ENCODE data around the gene RTTN.
"Not testable (repeated sequence)": the region's sequence is repeated elsewhere in the genome, so short reads cannot be mapped to it uniquely, and the experiment has no call there.

RTTN gene, protein sequence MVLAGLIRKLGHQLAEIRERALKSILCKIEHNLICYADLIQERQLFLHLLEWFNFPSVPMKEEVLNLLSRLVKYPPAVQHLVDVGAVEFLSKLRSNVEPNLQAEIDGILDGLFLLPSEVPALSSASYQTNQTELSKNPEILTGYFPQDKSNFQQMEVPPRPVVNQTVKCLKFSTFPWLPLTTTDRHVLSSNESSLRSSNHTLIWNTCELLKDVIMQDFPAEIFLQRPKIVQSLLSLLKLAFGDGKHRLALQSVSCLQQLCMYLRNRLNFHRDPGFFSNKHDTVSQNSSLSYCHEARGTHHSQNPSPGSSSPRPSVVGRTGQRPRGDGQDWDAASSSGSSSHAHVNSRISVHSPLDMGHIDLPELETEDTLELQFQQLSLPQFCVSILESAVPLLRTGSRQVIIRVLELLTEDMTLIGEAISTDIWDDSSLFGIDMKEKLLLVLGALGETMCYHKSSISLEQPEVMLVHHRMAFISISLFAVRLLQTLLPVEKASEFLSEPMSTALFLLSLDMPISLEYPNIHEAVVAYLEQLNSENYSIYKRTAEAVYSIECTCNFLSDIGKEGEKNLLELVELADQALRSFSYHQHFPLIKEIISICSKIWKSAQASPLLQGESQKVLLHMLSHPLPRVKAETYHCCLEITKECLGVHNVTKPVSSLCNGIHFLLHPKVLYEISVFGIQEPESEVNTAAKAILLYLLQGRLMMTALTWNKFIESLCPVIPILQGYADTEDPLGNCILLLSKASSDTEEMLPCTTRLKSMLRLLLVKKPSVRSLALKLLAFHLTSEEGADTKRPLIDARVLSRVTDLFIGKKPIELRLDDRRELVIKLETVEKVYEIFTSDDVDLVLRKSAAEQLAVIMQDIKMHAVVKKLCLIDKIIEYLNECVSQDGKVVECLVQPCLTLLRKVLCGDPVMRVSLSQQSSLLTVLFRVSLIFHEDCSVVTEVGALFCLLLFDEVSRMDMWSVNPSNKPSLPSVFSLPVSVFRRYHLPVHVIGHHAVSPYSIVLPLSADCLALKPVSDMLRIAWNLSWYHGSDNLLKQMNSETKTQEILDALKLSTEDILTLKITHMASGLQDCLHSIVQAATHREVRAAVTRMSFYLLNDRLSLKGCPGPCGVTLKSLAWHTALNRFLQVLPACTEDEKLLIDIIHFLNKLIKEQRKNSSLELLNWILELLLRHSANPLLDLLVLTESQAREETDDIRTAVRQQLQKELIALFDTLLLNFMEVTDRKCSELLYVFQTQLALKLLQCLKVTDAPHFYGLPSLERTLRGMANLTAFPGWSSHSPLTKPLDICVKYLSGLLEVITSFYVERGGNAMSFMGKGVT (N-terminal part only)

DNA sequence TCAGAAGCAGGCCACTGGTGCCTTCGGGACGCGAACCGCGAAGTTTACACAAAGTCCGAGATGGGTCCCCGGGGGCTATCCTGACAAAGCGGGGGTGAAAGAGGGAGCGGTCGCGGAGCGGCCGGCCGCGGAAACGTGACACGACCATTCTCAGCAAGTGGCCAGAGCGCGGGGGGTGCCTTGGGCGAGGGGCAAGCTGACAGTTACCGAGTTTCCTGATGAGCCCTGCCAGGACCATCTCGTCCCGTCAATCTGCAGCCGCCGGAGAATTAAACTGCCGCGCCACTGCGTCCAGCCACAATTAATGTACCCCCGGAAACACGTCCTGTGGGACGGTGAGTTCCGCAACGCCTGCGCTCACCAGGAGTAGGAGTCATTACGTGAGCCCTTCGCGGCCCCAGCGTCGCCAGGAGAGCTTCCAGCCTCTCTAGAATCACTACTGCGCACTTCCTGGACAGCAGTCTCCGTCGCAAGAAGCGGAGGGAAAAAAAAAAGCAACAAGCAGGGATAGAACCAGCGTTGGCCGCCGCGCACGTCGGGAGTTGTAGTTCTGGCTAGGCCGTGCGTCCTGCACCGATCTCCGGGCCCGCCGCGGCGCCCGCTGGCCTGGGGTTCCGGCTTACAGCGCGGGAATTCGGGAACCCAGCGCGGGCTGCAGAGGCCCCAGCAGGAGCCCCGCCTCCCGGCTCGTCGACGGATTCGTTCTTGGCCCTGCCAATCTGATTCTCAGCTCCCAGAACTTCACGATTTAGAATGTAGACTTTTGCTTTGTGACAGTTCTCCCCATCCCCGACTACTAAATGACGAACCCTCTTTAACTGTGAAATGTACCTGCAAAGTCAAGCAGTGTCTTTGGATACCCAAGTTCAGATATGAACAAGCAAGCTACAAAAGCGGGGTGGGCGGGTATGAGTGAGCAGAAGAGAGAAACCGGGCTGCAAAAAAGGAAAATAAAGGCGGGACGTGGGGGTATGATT is at the start of gene RTTN:
Gene RTTN (minus strand): TSS at position 267 of the 977 bp plus-strand sequence. CDS start 29 bp downstream, at position 238.
- DNase-seq = peak; percentile 90

DNA sequence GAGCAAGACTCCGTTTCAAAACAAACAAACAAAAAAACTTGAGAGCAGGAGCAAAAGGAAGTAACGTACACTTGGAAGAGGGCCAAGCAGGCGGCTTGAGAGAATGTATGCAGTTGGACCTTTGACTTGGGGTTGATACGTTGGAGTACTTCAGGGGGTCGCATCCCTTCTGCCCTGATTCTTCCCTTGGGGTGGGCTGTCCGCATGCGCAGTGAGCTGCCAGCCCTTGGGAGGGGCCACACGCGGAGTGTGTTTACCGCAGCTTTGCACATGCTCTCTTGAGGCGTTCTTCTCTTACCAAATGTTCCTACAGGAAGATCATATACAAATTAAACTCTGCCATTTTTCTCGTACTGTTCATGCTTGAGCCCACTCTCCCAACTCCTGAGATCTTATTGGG is 45.3 kb upstream of the RTTN start:
- DNase-seq = no peak

DNA sequence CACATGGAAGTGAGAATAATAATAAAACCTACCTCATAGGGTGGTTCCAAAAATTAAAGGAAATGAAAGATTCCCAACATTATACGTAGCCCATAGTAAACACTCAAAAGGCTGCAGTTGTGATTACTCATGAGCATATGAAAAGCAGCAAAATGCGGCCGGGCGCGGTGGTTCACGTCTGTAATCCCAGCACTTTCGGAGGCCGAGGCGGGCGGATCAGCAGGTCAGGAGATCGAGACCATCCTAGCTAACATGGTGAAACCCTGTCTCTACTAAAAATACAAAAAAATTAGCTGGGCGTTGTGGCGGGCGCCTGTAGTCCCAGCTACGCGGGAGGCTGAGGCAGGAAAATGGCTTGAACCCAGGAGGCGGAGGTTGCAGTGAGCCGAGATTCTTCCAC is 44.4 kb upstream of the RTTN start:
- not testable (repeated sequence) for DNase-seq

DNA sequence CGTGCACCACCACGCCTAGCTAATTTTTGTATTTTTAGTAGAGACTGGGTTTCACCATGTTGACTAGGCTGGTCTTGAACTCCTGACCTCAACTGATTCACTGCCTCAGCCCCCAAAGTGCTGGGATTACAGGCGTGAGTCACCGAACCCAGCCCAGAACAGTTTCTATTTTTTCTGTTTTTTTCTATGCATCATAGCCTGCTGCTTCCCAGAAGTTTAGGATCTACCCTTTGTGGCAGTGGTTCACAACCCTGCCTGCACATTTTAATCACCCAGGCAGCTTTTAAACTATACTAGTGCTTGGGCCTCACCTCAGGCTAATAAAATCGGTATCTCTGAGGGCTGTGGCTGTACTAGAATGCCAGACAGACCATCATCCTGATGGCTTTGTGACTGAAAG is 43.6 kb upstream of the RTTN start:
- no peak for DNase-seq

DNA sequence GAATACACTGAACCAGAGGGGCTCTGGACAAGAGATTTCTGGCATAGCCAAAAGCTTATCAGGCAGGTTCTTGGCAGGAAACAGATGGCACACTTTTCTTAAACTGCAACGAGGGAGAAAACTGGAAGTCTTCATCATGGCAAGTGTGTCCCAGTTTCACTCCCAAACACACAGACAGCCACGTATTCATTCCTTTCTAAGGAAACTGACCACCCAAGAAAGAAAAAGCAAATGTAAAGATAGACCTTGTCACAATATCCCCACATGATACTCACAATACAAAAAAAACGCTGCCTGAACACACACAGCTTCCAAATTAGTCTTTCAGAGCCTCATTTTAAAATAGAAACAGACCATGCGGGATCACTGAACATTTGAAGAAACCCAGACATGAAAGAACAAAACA is 40.6 kb upstream of the RTTN start:
- DNase-seq = no peak

DNA sequence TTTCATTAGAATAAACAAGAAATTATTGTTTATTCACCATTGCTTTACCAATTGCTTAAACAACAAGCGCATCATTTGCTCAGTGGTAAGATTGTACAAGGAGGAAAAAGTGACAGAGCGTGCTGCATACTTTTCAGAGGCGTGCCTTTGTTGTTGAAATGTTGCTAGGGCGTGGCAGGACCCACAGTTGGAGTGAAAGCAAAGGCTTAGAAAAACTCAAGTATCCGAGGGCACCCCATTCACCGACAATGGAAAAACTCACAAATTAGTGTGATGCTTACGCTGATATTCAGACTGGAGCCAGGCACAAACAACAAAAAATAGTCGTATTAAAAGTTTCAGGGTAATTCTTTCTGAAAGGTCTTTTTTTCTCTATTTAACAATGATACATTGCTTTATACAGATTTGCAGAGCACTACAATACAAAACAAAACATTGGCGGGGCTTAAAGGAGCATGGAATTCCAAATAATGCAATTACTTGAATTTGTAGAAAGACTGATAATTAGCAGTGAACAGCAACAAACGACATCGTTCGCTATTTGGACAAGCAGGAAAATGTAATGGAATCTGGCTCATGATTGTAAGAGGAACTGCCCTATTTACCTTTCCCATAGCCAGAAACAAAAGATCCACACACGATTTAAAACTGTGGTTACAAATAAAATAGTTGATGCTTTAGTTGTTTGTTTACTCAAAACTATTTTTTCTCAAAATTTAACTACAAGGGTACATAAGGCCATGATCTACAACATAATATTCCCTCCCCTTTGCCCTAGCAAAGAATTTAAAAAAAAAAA is 37.8 kb upstream of the RTTN start:
- DNase-seq = no peak

DNA sequence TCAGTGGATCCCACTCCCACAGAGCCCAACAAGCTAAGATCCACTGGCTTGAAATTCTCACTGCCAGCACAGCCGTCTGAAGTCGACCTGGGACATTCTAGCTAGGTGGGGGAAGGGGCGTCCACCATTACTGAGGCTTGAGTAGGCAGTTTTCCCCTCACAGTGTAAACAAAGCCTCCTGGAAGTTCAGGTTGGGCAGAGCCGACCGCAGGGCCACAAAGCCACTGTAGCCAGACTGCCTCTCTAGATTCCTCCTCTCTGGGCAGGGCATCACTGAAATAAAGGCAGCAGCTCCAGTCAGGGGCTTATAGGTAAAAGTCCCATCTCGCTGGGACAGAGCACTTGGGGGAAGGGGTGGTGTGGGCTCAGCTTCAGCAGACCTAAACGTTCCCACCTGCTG is 31.4 kb upstream of the RTTN start:
- DNase-seq = not testable (repeated sequence)

DNA sequence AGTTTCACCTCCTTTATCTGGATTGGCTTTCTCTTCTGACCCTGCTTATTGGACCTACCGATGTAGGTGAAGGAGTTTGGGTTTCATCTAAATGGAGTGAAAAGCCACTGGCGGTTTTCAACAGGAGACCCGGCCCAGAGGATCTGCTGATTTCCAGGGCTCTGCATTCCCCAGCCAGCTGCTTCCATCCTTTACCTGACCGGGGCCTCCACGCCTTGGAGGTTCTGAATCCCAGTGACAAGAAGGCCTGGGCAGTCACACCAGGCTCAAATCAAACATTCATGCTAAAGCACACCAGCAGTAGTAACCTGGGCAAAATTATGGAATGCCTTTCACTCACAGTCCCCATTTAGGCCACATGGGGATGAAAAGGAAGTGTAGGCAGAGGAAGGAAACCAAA is 30.0 kb upstream of the RTTN start:
- no peak for DNase-seq

DNA sequence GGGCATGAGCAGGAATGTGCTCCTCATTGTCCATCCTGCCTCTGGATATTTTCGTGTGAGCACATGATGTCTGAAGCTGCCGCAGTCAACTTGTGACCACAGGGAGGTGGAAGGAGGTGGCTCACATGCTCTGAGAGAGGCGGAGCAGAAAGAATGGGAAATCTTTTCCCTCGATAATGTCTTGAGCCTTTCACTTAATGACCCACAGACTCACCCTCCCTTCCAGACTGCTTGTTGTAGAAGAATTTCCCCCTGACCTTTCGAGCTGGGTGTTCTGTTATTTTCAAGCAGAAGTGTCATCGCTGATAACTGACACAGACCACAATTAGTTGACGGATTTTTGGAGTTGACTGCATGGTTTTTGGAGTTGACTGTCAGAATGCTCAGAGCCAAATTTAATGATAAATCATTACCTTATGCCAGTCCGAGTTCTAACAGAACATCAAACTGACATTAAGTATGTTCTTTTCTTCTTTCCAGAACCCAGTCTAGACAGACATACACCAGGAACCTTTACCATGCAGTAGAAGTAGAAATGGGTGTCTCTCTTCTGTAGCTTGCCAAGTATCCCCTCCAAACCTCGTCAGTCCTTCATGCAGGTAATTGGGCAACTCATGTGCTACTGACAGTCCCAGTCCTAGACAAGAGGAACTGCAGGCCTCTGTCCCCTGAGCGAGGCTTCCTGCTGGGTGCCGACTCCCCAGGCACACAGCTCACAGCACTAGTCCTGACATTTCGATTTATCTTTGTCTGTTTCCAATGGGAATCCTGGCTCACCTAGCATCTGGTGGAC is 29.4 kb upstream of the RTTN start:
- no peak for DNase-seq

DNA sequence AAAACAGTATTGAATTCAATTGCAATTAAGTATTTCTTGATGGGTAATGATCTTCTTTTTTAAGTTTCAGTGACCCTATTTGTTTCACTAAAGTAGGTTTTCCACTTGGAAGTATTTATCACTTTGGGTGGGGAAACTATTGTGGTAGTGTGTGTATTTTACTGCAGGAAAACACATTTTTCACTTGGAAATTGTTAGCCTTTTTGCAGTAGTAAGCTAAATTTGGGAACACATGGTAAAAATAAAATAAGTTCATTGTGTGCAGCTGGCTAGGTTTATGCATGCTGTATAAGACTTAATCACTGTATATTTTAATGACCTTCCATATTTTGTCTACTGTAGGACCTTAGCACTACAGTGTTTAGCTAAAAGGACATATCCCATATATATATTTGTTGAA is 28.5 kb upstream of the RTTN start:
- DNase-seq = no peak

DNA sequence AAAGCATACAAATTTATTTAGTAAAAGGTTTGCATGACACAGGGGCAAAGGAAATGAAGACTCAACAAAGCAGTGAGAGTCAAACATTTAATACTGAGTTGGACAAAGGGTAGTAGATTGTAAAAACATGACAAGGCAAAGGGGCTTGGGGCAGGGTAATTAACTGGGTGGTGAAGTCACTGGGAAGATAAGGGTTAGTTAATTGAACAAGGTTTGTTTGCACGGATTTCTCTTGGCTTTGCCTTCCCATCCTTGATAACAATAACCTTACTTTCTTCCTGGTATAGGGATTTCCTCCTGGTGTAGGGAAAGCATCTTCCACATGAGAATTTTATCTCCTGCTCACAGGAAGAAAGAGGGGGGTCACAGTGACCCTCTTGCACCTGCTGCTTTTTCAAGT is 26.8 kb upstream of the RTTN start:
- DNase-seq = no peak

DNA sequence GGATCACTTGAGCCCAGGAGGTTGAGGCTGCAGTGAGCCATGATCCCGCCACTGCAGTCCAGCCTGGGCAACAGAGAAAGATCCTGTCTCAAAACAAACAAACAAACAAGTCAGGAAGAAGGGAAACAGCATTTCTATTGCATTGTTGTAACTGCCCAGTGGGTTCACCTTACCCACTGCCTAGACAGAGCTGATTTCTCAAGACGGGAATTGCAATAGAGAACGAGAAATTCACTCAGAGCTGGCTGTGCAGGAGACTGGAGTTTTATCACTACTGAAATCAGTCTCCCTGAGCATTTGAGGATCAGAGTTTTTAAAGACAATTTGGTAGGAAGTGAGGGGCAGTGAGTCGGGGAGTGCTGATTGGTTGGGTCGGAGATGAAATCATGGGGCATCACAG is 24.2 kb upstream of the RTTN start:
- no peak for DNase-seq

DNA sequence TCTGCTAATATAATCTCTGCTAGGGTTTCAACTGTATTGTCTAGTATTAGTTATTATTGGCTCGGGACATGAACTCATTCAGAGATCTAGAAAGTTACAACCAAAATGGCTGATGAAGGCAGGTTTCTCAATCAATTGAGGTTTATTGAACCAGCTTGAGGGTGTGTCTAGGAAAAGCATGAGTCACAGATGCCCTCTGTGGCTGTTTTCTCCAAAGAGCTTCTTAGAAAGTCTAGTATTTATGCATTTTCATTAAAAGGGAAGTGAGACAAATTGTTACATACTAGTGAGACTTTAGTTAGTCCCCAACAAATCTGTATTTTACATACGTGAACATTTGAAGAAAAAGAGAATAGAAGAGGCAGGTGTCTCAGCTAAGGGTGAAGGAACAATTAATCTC is 23.0 kb upstream of the RTTN start:
- DNase-seq = no peak

DNA sequence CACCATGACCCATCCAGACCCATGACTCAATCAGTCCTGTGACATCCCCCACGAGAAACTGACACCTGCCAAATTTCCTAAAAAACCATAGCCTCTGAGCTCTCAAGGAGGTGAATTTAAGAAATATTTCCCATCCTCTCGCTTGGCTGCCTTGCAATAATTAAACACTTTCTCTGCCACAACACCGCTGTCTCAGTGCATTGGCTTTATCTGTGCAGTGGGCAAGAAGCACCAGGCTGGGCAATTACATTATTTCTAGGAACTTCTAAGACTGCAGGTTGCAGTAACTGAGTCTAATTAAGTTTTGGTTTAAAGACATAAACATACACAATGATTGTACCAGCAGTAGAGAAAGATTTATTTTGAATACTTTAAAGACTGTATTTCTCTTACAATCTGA is 22.0 kb upstream of the RTTN start:
- no peak for DNase-seq

DNA sequence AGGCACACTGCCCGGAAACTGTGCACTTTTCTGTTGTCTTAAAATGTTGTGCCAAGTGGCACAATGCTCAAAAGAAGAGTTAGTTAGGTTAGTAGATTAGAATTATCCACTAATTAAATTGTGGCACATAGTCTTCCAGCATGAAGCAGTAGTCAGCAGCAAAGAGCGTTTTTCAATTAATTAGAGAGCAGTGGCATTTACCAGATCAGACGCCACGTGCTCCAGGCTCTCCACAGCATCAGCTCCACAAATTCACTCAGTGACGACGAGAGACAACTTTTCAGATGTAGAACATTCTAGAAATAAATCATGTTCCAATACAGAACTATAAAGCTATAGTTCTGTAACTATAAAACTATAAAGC is 16.4 kb upstream of the RTTN start:
- no peak for DNase-seq

DNA sequence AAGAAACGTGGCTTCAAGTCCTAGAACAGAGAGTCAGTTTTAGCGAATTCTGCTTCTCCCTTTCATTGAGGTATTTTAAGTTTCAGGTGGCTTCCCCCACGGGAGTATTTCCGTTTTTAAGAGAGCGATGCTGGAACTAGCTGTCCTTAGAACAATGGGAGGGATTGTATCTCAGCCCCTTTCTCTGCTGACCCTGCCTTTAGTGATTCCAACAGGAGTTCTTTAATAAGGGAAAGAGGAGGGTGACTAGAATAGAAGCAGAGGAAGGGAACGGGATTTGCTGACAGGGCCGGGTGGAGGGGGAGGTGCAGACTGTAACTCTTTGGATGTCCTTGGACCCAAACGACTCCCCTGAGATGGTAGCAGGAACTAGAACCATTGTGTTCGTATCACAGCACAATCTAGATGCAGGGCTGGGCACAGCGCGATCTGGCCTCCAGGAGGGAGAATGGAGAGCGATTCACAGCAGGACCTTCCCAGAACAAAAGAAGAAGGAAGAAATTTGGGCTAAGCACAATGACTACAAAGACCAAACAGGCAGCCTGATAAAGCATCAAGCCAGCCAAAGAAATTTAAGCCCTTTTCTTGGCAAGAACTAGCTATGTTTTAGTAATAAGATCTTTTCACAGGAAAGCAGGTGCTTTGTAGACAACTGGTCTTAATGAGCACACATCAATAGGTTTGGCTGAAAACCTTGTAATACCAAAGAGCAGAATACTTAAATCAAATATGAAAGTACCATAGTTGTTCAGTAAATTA is 15.8 kb upstream of the RTTN start:
- no peak for DNase-seq

DNA sequence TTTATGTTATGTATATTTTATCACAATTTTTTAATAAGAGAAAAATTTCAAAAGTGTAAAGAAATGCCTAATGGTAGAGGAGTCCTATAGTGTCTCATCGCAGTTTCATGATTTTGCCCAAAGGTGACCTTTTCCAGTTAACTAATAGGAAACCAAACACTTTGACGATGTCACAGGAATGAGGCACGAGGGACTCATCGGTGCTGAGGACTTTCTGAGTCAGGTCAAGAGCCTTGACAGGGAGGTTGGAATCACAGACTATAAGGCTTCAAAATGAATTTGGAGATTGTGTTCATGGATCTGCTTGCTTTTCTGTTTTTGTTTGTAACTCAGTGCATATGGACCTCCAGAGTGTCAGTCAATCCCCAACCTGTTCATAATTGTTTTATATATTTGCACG is 15.1 kb upstream of the RTTN start:
- DNase-seq = no peak

DNA sequence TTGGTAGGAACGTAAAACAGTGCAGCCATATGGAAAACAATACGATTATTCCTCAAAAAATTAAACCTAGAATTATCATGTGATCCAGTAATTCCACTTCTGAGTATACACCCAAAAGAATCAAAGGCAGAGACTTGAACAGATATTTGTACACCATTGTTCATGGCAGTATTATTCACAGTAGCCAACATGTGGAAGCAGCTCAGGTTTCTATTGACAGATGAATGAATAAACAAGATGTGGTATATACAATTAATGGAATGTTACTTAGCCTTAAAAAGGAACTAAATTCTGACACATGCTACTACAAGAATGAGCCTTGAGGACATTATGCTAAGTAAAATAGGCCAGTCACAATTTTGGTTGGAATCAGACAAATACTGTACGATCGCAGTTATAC is 14.2 kb upstream of the RTTN start:
- DNase-seq = no peak

DNA sequence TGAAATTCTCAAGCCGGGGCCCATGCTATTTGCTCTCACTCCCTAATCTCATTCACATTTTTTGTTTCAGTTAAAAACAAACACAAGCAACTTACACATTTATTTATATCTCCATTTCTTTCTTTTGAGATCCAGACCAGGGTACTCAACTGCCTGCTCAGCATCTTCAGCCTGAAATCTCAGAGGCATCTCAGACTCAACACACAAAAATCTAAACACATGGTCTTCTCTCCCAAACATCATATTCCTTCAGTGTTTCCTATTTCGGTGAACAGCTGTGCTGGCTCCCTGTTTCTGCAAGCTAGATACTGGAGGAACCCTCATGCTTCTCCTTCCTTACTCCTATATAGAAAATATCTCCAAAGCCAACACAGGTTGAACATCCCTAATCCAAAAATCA is 11.3 kb upstream of the RTTN start:
- DNase-seq = no peak

DNA sequence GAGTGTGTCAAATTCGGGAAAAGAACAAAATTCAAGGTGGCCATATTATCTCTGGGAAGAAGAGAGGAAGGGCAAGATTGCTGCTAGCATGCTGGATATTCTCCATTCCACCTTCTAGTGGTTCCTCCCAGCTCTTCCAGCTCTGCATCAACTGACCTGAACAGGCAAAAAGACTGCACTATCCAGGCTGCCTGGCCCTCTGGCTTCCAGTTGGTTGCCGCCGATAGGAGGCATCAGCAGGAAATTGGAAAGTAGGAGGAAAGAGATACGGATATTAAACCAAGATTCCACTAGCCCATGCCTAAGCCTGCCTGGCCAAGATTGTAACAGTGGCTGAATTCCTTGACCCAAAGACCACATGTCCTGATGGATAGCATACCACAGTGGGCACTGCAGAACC is 1.7 kb upstream of the RTTN start:
- DNase-seq = no peak
